ENCODE results near the gene MANBA.
"Not testable (repeated sequence)": the region's sequence is repeated elsewhere in the genome, so short reads cannot be mapped to it uniquely, and the experiment has no call there.

The MANBA gene

DNA sequence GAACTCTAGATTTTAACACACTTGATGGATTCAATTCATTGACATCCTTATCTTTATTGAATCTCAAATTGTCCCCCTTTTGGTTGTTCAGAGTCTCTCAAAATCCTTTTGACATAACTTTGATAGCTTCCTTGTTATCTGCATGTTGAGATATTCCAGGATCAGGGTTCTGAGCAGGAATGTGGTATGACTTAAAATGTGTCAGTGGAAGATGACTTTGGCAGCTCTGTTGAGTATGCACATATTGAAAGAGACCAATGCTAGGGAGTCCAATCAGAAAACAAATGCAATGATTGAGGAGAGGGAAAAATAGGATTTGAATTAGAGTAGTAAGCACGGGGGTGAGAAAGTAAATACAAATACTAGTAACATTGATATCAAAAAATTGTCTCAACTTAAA, 93.8 kb downstream of the MANBA start:
- DNase-seq = no peak

DNA sequence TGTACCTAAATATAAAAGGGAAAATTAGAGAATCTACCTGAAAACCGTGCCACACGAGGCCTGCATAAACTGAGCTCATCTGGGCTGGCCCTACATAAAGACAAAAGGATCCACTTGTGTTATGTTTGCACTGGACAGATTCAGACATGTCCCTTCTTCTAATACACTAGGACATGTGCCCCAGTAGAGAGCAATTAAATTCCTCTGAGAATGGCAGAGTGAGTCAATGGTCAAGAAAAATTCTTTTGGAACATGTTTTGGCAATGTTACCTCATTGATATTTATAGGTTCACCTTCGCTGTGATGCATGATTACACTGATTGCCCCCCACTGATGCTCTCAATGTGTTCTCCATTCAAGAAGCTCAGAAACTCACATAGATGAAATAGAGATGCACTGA, 95.2 kb downstream of the MANBA start:
- DNase-seq = no peak

DNA sequence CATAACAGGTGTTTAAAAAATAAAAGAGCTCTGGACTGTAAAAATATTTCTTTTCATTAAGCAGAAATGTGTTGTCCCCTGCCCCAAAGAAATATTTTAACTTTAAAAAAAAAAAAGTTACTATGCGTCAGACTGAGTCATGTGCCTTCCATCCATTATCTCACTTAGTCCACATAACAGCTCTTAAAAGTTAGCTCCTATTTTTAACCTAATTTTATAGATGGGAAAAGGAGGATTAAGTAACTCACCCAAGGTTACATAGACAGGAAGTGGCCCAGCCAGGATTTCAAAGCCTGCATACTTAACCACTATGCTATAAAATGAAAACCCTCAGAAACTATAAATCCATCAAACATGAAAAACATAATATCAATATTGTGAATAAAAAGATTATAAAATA, 97.7 kb downstream of the MANBA start:
- DNase-seq = no peak

DNA sequence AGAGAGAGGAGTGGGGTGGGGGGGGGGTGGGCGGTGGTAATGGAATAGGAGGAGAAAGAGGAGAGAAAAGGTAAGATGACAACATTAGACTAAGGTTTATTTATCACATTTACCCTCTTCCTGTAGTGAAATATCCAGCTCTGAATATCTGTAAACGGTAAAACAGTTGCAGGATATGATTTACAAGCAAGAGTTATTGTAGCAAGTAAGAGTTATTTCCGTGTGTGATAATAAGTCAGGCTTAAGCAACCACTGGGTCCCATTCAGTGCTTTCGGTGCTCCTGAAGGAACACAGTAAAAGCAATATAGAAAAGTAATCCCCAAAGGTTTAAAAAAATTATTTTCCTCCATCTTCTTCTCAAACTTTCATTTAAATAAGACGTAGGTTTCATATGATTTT, 103.6 kb downstream of the MANBA start:
- no peak for DNase-seq

DNA sequence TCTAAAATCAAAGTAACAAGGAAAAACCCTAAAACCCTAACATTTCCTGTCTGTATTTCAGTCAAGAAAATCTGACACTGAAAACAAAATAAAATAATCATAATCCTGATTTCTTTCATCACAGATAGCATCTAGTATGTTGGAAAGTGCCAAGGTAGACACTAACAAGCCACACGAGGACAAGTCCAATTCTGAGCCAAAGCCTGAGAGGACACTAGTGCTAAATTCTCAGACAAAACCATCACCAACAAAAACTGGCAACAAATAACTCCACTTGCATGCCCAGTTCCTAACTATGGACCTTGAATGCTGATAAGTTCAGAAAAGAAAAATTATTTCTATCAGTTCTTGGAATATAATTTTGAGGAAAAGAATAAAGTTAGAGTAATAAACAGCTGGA, 113.7 kb downstream of the MANBA start:
- DNase-seq = no peak

DNA sequence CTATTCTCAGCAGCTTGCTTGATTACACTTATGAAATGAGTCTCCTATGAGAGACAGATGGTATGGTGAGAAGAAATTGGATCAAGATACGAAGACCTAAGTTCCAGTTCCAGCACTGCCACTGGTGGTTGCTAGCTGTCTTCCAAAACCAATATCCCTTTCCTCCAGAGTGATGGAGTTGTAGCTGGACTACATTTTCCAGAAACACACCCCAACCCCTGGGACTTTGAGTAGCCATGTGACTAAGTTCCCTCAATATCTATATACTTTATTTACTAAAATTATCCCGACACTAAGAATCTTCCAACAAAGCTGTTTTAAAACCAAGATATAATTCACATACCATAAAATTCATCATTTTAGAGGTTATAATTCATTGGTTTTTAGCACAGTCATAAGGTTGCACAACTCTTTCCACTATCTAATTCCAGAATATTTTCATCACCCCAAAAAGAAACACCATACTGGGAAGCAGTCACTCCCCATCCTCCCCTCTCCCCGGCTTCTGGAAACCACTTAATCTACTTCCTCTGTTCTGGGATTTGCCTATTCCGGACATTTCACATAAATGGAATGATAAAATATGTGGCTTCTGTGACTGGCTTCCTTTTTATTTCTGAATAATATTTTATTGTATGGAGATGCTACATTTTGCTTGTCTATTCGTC, 118.0 kb downstream of the MANBA start:
- DNase-seq = no peak

DNA sequence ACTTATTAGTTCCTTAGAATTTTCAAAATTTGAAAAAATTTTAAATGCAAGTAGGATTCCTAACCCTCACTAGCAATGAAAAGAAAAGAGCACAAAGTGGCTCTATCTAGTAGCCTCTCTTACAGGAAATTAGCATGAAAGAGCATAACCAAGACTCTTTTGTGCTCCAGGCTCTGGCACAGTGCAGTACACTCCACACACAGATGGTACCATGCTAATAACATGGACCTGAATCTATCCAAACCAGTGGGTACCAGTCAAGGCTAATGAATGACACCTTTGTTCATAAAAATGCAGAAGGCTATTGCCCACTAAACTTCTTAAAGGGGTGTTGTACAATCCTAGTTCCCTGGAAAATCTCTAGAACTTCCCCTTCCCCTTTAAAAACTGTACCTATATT, 119.0 kb downstream of the MANBA start:
- DNase-seq = no peak

DNA sequence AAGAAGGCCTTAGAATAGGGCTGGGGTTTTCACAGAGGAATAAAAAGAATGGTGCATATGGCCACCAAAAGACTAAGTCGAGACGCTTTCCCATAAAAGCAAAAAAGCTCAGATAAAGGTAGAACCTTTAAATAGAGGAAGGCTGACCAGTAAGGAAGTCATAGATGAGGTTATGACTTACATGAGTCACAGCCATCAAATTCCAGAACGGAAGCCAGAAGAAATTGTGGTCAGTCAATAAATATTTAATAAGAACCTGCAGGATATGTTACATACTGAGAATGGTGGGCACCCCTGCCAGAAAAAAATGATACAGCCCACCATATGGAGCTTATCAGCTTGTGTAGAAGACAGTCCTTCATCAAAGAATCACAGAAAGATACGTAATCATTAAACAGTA, 120.1 kb downstream of the MANBA start:
- DNase-seq = no peak

DNA sequence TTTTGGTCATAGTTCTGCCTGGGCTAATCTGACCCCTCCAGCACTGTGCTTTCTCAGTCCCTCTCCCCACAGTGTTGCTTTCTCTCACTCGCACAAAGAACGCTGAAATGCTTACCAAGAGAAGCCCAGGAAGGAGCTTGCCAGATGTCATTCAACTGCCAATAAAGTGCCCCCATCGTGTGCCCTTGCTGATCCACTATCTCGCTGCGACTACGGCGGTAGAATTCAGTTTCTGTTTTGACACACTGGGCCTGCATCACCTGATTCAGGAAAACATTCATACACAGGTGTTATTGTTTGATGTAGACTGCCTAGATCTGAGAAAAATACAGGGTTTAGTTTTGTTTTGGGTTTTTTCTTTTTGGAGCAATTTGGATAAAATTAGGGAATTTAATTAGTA, 121.2 kb downstream of the MANBA start:
- no peak for DNase-seq

DNA sequence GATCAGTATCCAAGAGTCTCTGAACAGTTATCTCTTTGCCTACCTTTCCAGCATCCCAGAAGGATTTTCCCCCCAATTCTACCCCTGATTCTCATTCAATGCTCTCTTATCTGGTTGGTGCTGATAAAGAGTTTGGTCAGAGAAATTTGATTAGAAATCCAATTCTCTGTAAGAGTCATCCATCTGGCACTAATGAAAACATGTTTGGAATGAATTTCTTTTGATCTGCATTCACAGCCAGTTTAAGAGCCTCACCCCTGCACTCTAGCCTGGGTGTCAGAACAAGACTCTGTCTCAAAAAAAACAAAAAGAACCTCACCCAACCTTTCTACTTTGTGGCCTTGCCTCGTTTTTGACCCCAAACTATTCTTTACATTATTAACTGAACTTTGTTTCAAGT, 122.1 kb downstream of the MANBA start:
- no peak for DNase-seq

DNA sequence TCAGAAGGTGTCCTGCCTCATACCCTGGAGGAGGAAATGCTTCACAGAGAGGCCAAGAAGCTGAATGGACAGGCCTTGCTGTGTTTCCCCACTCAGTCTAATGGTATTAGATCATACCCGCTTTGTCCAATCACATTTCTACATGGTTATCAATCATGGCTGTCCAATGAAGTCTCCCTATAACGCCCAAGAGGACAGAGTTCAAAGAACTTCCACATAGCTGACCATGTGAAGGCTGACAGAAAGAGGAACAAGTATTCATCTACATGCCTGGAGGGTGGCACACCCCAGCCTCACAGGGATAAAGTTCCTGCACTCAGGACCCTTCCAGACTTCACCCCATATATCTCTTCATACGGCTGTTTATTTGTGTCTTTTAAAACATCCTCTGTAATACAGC, 123.4 kb downstream of the MANBA start:
- no peak for DNase-seq

DNA sequence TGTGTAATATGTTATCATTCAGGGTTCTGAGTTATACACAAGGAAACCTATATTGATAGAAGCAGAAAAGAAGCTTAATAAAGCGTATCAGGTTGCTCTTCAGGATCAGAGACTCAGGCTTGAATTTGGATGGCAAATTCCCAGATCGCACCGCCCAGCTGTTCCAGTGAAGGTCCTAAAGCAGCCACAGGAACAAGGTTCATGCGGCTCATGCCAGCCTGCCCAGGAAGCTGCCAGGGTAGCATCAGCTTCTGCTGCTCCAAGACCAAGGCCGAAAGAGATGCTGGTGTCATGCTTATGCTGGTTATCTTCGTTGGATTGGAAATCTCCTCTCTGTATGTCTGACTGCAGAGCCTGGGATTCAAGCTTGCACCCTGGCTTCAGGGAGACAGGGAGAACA, 127.7 kb downstream of the MANBA start:
- DNase-seq = no peak

DNA sequence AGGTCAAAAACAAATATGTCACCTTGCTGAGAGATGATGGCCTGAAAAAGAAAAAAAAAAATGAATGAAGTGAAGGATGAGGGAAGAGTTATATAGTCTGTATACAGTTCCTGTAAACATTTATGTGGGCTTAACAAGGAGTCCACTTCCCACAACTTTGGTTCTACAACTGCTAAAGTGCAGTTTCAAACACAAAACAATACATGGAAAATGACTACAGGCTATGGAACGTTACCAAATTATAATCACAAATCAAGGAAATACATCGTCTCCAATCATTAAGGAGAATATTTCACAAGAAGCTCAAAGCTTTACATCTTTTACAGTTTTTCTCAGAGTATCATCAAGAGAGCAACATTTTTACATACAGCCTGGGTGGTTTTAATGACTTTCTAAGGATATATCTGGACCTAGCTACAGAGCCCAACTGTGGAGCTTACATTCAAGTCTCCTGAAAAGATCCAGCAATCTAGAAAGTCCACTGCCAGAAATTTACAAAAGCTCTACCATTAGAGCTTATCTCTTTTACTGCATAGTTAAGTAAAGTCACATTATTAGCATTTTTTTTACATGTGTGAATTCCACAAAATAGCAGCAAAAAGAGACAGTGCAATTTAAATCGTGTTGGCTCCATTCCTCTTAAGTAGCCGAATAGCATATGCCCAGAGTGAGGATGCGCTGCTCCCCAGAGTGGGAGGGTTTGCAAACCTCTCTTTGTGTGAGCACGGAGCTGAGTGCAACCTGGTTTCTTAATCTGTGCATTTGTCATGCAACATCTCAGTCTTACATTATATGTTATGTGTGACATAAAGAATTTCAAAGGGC, 128.3 kb downstream of the MANBA start:
- DNase-seq = no peak

DNA sequence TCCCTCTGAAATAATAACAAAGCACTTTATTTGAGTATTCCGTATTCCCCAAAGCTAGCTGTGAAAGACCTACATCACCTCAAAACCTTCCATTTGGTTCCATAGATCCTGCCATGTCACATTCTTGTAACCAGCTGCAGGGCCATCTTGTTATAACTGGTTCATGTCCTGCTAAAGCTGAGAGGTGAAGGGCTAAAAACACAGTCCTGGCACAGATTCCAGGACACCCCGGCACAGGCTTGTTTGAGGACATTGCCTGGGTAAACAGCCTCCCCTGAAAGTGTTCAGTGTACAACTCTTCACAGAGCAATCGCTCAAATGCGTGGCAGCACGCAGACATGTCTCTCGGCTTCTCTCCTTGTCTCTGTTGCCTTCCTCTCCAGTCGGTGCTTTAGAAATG, 129.2 kb downstream of the MANBA start:
- no peak for DNase-seq

DNA sequence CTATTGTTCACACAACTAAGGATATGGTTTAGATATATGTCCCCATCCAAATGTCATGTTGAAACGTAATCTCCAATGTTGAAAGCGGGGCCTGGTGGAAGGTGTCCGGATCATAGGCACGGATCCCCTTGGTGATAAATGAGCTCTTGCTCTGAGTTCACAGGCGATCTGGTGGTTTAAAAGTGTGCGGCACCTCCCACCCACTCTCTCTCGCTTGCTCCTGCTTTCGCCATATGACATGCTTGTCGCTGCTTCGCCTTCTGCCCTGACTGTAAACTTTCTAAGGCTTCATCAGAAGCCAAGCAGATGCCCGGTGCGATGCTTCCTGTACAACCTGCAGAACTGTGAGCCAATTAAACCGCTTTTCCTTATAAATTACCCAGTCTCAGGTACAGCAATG, 131.1 kb downstream of the MANBA start:
- DNase-seq = no peak

DNA sequence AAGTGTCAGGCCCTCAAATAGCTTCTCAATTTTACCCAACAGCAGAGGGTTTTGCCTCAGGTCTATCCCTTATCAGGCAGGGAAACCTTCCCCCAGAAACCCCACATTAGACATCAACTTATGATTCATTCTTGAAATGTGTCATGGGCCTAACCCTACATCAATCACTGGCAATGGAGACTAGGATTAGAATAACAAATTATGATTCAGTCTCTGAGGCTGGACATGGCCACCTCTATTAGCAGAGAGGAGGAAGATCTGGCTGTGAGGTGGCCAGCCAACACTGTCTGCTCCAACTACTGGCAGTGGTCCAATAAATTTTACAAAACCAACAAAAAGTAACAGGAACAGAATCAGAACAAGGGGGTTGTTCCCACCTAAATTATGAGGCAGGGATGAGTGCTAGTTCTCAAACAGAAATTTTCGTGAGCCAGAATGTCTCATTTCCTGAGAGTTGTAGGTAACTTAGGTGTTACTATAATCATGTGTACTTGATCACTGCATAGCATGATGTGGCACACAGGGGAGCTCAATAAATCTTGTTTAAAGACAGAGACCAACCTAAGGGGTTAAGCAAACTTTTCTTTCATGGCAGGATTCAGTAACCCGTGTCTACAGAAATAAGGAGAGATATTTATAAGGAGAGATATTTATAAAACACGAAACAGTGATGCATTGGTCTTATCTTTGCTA, 132.8 kb downstream of the MANBA start:
- no peak for DNase-seq

DNA sequence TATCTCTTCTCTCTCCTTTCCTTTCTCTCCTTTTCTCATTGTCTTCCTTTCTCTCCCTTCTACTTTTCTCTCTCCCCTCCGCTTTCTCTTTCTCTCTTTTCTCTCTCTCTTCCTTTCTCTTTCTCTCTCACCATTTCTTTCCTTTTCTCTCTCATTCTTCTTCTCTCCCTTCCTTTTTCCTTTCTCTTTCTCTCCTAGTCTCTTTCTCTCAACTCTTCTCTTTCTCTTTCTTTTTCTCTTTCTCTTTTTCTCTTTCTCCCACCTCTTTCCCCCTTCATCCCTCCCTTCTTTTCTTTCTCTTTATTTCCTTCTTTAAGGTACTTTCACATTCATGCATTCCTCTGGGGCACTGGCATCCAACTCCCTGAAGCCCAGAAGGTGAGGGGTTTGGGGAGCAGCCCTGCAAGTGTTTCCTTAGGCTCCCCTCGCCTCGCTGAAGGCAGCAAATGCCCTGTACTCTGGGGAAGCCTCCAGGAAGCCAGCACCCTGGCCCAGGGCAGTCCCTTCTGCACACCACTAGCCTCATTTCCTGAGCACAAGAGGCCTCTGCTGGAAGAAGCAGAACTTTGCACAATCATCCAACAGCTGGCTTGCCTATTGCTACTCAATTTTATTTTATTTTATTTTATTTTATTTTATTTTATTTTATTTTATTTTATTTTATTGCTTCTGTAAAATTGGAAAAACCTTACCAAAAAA, 135.4 kb downstream of the MANBA start:
- no peak for DNase-seq

DNA sequence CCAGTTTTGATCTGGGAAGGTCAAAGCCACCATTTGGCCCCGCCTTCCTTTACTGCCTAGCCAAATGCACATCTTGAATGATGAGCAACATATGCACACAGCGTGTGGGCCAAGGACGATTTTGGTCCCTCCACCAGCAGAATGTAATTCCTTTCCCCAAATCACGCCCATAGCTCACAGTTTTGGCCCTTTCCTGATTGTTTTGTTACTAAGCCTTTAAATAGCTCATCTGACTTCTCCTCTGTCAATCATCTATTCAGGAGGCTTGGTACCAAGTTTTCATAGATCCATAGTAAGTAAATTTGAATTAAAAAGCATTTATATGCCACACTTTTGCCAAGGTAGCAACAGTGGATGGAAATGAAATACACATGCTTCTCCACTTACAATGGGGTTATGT, 136.3 kb downstream of the MANBA start:
- no peak for DNase-seq

DNA sequence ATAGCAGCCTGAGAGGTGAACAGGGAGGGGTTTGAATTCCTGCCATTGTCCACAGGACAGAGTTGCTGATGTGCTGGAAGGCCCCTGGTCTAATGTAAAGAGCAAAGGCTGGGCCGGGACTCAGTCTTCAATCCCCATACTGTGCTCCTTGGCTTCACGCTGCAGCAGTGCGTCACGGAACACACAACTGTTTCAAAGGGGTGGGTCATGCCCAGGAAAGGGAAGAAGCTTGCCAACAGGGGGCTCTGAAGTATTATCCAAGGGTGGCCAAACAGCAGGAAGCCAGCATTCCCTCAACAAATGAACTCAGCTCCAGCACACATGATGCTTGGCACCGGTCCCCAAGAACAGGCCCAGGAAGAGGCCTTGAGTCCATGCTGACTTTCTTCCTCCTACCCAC, 137.1 kb downstream of the MANBA start:
- peak; percentile 6 to 41 for DNase-seq

DNA sequence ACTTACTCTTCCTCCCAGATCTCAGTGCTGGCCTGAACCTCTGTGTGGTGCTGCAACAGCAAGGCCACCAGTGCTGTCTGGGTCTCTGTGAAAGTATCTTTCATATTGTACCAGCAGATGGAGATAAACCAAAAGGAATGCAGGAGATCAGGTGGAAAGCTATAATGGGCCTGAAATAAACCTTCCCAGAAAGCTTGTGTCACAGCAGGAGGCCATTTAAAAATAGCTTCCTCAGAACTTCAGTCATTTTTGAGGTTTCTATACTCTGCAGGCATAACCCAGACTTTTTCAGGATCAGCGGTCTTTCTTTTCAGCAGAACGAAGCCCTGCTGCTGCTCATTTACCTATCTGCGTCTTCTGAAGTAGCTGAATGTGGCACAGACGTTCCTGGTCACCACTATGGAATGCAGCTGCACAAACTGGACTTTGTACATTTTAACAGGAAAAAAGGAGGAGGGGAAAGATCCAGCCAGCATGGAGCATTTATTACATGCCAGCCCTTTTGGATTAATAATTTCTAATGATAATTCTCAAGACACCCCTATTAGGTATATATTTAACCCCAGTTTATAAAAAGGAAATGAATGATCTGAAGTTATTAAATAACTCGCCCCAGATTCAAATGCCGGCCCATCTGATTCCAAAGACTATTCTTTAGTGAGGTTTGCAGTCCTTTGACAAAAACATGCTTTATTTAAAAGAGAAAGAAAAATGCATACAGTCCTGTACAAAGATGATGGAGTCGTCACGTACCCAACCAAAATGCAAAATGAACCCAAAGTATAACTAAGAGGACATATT, 139.9 kb downstream of the MANBA start:
- DNase-seq = peak; percentile 6 to 27

DNA sequence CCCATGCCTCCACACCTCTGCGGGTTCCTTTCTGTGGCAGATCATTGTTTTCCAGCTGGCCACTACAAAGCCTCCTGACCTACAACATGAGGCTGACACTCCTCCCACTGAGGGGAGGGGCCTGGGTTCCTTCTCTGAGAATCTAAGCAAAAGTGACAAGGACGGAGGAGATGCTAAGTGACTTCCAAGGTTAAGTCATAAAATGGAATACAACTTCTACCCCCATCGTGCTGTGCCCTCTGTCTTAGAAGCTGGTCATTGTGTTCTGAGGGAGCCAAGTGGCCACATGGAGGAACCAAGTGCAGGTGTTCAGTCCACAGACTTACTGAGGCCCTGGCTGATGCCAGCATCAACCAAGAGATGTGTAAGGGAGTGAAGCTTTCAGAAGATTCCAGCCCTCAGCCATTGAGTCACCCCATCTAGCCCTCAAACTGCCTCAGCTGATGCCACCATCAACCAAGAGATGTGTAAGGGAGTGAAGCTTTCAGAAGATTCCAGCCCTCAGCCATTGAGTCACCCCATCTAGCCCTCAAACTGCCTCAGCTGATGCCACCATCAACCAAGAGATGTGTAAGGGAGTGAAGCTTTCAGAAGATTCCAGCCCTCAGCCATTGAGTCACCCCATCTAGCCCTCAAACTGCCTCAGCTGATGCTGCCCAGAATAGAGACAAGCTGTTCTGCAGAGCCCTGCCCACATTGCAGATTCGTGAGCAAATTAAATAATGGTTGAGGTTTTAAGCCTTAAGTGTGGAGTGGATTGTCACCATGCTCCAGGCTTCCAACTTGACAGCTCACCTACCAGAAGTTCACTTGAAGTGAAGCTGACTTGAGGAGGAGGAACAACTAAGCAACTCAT, 140.8 kb downstream of the MANBA start:
- DNase-seq = not testable (repeated sequence)

DNA sequence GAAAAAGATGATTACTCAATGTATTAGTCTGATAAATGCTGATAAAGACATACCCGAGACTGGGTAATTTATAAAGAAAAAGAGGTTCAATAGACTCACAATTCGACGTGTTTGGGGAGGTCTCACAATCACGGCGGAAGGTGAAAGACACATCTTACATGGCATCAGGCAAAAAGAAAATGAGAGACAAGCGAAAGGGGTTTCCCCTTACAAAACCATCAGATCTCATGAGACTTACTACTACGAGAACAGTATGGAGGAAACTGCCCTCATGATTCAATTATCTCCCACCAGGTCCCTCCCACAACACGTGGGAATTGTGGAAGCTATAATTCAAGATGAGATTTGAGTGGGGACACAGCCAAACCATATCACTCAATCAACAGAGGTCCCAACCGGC, 141.7 kb downstream of the MANBA start:
- DNase-seq = not testable (repeated sequence)

All from NCI-H524 (cell line).